ENCODE results near the gene PDE3B. TPM values are rescaled to one million over a fixed set of nuclear protein-coding genes. Genes with fewer than 3 reads are reported as not detected.
"Not testable (repeated sequence)": the region's sequence is repeated elsewhere in the genome, so short reads cannot be mapped to it uniquely, and the experiment has no call there.

Gene PDE3B
- total RNA-seq, 1 donor from 2014 or later = 24.3 TPM

DNA sequence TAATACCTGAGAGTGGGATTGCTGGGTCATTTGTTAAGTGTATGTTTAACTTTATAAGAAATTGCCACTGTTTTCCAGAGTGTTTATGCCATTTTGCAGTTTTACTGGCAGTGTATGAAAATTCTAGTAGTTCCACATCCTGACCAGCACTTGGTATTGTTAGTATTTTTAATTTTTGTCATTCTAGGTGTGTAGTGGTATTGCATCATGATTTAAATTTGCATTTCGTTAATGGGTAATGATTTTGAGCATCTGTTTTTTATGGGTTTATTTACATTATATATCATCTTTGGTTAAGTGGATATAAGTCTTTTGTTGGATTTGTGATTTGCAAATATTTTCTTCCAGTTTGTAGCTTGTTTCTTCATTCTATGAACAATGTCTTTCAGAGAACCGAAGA, 34.7 kb downstream of the PDE3B start:
- TF ChIP-seq, protein P1, sequence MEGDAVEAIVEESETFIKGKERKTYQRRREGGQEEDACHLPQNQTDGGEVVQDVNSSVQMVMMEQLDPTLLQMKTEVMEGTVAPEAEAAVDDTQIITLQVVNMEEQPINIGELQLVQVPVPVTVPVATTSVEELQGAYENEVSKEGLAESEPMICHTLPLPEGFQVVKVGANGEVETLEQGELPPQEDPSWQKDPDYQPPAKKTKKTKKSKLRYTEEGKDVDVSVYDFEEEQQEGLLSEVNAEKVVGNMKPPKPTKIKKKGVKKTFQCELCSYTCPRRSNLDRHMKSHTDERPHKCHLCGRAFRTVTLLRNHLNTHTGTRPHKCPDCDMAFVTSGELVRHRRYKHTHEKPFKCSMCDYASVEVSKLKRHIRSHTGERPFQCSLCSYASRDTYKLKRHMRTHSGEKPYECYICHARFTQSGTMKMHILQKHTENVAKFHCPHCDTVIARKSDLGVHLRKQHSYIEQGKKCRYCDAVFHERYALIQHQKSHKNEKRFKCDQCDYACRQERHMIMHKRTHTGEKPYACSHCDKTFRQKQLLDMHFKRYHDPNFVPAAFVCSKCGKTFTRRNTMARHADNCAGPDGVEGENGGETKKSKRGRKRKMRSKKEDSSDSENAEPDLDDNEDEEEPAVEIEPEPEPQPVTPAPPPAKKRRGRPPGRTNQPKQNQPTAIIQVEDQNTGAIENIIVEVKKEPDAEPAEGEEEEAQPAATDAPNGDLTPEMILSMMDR (conservative IDR thresholded peaks at IDR 0.05) = no peak
- DNase-seq (ENCODE audit: low read depth, low spot score) = no peak
- Mint-ChIP-seq H3K27me3 (ENCODE audit: low read depth) (no peaks in the 10 kb centered on the region), H3K4me3 (no peak overlapping the region), H3K4me1 (no peaks in the 10 kb centered on the region), H3K9me3 (peaks cover 14% of the 10 kb centered on the region), H3K36me3 (ENCODE audit: low read depth) (peaks cover 21% of the 10 kb centered on the region), H3K27ac (ENCODE audit: unreplicated experiment) (no peak overlapping the region)

DNA sequence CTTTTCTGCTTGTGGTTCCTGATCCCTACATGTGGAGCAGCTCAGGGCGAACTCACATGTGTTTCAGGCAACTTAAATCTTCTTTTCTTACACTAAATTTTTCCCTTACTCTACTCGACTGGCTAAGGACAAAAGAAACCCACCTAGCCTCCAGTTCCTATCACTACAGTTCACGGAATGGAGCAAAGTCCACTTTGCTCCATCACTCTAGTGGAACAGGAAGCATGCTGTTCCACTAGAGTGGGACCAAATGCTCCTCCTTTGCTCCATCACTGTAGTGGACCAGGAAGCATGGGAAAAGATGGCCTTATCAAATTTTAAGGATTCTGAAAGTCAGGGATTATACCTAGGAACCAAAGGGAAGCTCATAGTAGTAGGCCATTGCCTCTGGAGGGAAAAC, 36.1 kb downstream of the PDE3B start:
- TF ChIP-seq, protein P1 (conservative IDR thresholded peaks at IDR 0.05) = no peak
- H3K9me3 Mint-ChIP-seq = peaks cover 19% of the 10 kb centered on the region
- no peaks in the 10 kb centered on the region for H3K27me3 Mint-ChIP-seq (ENCODE audit: low read depth)
- H3K27ac Mint-ChIP-seq (ENCODE audit: unreplicated experiment) = no peak overlapping the region
- no peak overlapping the region for H3K4me3 Mint-ChIP-seq
- peaks cover 8% of the 10 kb centered on the region for H3K4me1 Mint-ChIP-seq
- no peak for DNase-seq (ENCODE audit: low read depth, low spot score)
- H3K36me3 Mint-ChIP-seq (ENCODE audit: low read depth) = peaks cover 20% of the 10 kb centered on the region

DNA sequence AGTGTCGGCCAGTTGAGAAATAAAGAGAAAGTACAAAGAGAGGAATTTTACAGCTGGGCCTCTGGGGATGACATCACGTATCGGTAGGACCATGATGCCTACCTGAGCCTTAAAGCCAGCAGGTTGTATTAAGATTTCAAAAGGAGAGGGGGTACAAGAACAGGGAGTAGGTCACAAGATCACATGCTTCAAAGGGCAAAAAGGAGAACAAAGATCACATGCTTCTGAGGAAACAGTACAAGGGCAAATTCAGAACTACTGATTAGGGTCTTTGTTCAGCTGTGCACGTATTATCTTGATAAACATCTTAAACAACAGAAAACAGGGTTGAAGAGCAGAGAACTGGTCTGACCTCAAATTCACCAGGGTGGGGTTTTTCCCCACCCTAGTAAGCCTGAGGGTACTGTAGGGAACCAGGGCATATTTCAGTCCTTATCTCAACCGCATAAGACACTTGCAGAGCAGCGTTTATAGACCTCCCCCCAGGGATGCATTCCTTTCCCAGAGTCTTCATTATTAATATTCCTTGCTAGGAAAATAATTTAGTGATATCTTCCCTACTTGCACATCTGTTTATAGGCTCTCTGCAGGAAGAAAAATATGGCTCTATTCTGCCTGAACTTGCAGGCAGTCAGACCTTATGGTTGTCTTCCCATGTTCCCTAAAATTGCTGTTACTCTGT, 40.8 kb downstream of the PDE3B start:
- not testable (repeated sequence) for H3K4me3 Mint-ChIP-seq; DNase-seq (ENCODE audit: low read depth, low spot score); H3K27me3 Mint-ChIP-seq (ENCODE audit: low read depth); H3K27ac Mint-ChIP-seq (ENCODE audit: unreplicated experiment)
- peaks cover 16% of the 10 kb centered on the region for H3K9me3 Mint-ChIP-seq
- peaks cover 13% of the 10 kb centered on the region for H3K36me3 Mint-ChIP-seq (ENCODE audit: low read depth)
- peaks cover 14% of the 10 kb centered on the region for H3K4me1 Mint-ChIP-seq

DNA sequence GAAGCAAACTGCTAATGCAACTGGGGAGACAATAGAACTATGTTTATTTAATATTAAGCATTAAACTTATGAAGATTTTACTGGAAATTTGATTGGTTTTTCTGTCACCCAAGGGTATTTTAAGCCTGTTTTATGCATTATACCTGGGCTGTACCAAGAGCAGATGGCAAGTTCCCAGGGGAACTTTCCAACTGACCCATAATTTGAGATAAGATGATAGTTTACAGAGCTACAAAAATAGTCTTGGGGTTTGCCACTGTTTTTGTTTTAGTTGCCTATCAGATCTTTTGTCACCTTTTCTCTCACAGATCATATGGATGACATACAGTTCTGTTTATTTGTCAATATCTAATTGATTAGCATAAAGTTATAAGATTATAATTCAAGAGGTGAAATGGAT, 43.9 kb downstream of the PDE3B start:
- Mint-ChIP-seq H3K27me3 (ENCODE audit: low read depth) (no peaks in the 10 kb centered on the region), H3K9me3 (peaks cover 9% of the 10 kb centered on the region), H3K4me1 (peaks cover 14% of the 10 kb centered on the region), H3K36me3 (ENCODE audit: low read depth) (peaks cover 11% of the 10 kb centered on the region), H3K4me3 (no peak overlapping the region), H3K27ac (ENCODE audit: unreplicated experiment) (no peak overlapping the region)
- DNase-seq (ENCODE audit: low read depth, low spot score) = no peak
- TF ChIP-seq, protein P1 (conservative IDR thresholded peaks at IDR 0.05) = no peak

DNA sequence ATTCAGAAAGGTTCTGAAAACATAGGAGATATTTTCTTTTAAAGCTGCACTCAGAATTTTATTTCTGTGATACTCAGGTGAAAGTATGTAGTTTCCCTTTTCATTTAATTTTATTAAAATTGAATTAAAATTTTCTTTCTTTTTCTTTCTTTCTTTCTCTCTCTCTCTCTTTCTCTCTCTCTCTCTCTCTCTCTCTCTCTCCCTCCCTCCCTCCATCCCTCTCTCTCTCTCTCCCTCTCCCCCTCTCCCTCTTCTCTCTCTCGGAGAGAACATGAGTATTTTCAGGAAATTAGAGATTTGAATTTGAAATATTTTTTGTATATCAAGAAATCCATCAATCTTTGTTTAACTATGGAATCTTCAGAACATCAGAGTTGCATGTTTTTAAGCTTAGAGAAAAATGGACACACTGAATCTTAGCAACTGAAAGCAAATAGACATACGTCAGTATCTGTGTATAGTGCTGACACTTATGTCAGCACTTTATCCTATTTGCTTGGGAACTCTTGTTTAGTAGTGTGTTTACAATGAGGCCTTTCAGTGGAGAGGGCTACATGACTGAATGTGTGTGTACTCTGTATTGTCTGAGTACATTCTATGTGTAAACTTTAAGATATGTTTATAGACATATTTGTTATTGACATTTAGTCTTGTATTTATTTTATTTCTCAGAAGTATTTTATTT, 44.5 kb downstream of the PDE3B start:
- TF ChIP-seq, protein P1 (conservative IDR thresholded peaks at IDR 0.05) = no peak
- peaks cover 14% of the 10 kb centered on the region for H3K4me1 Mint-ChIP-seq
- H3K27ac Mint-ChIP-seq (ENCODE audit: unreplicated experiment) = no peak overlapping the region
- DNase-seq (ENCODE audit: low read depth, low spot score) = no peak
- no peaks in the 10 kb centered on the region for H3K27me3 Mint-ChIP-seq (ENCODE audit: low read depth)
- H3K9me3 Mint-ChIP-seq = peaks cover 11% of the 10 kb centered on the region
- no peak overlapping the region for H3K4me3 Mint-ChIP-seq
- H3K36me3 Mint-ChIP-seq (ENCODE audit: low read depth) = peaks cover 17% of the 10 kb centered on the region

DNA sequence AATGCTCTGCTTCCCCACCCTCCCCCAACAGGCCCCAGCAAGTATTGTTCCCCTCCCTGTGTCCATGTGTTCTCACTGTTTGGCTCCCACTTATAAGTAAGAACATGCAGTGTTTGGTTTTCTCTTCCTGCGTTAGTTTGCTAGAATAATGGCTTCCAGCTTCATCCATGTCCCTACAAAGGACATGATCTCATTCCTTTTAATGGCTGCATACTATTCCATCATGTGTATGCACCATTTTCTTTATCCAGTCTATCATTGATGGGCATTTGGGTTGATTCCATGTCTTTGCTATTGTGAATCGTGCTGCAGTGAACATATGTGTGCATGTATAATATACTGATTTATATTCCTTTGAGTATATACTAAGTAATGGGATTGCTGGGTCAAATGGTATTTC, 52.1 kb downstream of the PDE3B start:
- not testable (repeated sequence) for H3K27me3 Mint-ChIP-seq (ENCODE audit: low read depth); H3K4me3 Mint-ChIP-seq; DNase-seq (ENCODE audit: low read depth, low spot score); H3K27ac Mint-ChIP-seq (ENCODE audit: unreplicated experiment); H3K4me1 Mint-ChIP-seq
- peaks cover 19% of the 10 kb centered on the region for H3K9me3 Mint-ChIP-seq
- peaks cover 24% of the 10 kb centered on the region for H3K36me3 Mint-ChIP-seq (ENCODE audit: low read depth)
